Suprapubic skin (tissue), 4 donors: ENCODE results near the gene CTNND1.

Experiments
- CTCF ChIP-seq, 2 donors: fragments of 200-600 bp in 1 of 2; fragments of 450-650 bp in 1 of 2; sonication (generic) in 1 of 2; IDR thresholded peaks; one replicate each; pipeline ENCODE4 v1.5.1; 2016 to 2019; ENCODE audit warnings: antibody characterized with exemption in 2 of 2, mild to moderate bottlenecking in 1 of 2, moderate library complexity in 1 of 2
- EP300 ChIP-seq: sonication (generic); formaldehyde crosslinking; IDR thresholded peaks from one replicate; pipeline ENCODE4 v1.6.1; 2017; ENCODE audit warnings: antibody characterized with exemption
- POLR2A ChIP-seq, 2 donors: fragments of 450-650 bp; IDR thresholded peaks; one replicate each; pipeline ENCODE4 v1.6.1; 2017; ENCODE audit warnings: antibody characterized with exemption in 2 of 2, mild to moderate bottlenecking in 2 of 2, moderate library complexity in 2 of 2
- POLR2AphosphoS5 ChIP-seq, 3 donors: sonication (generic); formaldehyde crosslinking; IDR thresholded peaks; one replicate each; pipeline ENCODE4 v1.6.1; 2017; ENCODE audit warnings: antibody characterized with exemption in 3 of 3

GRCh38 chr11:57758174-57758573, 3.4 kb upstream of the CTNND1 start:
- TF ChIP-seq CTCF (IDR thresholded peaks at IDR 0.05) (no peak), POLR2A (IDR thresholded peaks at IDR 0.05) (no peak), POLR2AphosphoS5 (IDR thresholded peaks at IDR 0.05) (no peak), EP300 (no peak)
